GM12878 (cell line): Measurements from ENCODE around the gene RBPMS2. TPM values are rescaled to one million over a fixed set of nuclear protein-coding genes. Genes with fewer than 3 reads are reported as not detected.
A peak's percentile ranks its signal among the peaks of the same experiment; 100 is the strongest.

Experiments used
- CBX3 ChIP-seq: fragments of 200-600 bp; sonication (generic); IDR thresholded peaks from 2 replicates; pipeline ENCODE4 v1.6.1; 2016; ENCODE audit warnings: low read depth, borderline replicate concordance
- E2F8 ChIP-seq: fragments of 450-650 bp; IDR thresholded peaks from 2 replicates; pipeline ENCODE4 v1.6.1; 2018; ENCODE audit warnings: mild to moderate bottlenecking, low read depth, moderate library complexity; ENCODE audit not compliant: partially characterized antibody
- ESRRA ChIP-seq: IDR thresholded peaks from 2 replicates; pipeline ENCODE4 v1.6.1; 2012; ENCODE audit warnings: mild to moderate bottlenecking, low read length, improper control_type of control experiment
- MTA2 ChIP-seq: fragments of 450-650 bp; IDR thresholded peaks from 2 replicates; pipeline ENCODE4 v1.6.1; 2016; ENCODE audit warnings: low read depth, mild to moderate bottlenecking, moderate library complexity
- PBX3 ChIP-seq: IDR thresholded peaks from 2 replicates; pipeline ENCODE4 v1.6.1; 2011; ENCODE audit warnings: mild to moderate bottlenecking, low read depth, low read length, moderate library complexity; ENCODE audit not compliant: insufficient replicate concordance
- PRDM15 ChIP-seq: fragments of 450-650 bp; formaldehyde crosslinking; IDR thresholded peaks from 2 replicates; pipeline ENCODE4 v1.4.0; 2020; ENCODE audit warnings: mild to moderate bottlenecking, moderate library complexity
- RELA ChIP-seq: fragments of 450-650 bp; IDR thresholded peaks from 2 replicates; pipeline ENCODE4 v1.8.0; 2014; ENCODE audit warnings: borderline replicate concordance; ENCODE audit not compliant: partially characterized antibody
- RELB ChIP-seq: fragments of 450-650 bp; IDR thresholded peaks from 2 replicates; pipeline ENCODE4 v1.6.1; 2017; ENCODE audit warnings: low read depth, mild to moderate bottlenecking, moderate library complexity
- RUNX3 ChIP-seq: IDR thresholded peaks from 2 replicates; pipeline ENCODE4 v1.6.1; 2012; ENCODE audit warnings: low read length, inconsistent platforms
- SIX5 ChIP-seq: IDR thresholded peaks from 2 replicates; pipeline ENCODE4 v1.6.1; 2011; ENCODE audit warnings: mild to moderate bottlenecking, low read depth, low read length, moderate library complexity; ENCODE audit not compliant: severe bottlenecking
- YY1 ChIP-seq: IDR thresholded peaks from 2 replicates; pipeline ENCODE4 v1.6.1; 2011; ENCODE audit warnings: low read depth, mild to moderate bottlenecking, low read length
- ZBTB4 ChIP-seq: fragments of 450-650 bp; formaldehyde crosslinking; IDR thresholded peaks from 2 replicates; pipeline ENCODE4 v1.4.0; 2022; ENCODE audit warnings: mild to moderate bottlenecking, moderate library complexity
- polyA plus RNA-seq, 11 experiments: library from polyadenylated mRNA; depleted of rRNA in 4 of 11; unstranded in 6 of 11; stranded (reverse) in 5 of 11; fragments of >200 nt; fragmentation: Nextera tagmentation in 4 of 11; fragmentation: Illumina TruSeq in 1 of 11; extraction: Ambion mirVana in 4 of 11; extraction: Trizol in 1 of 11; gene quantifications; 1 replicate in 1 of 11; 2 replicates in 10 of 11; pipeline versions ENCODE4 v1.2.1 to v1.2.3, GENCODE V29; 2011 to 2016; ENCODE audit warnings: inconsistent platforms in 2 of 11, missing spikeins in 2 of 11, low read depth in 1 of 11
- total RNA-seq, 4 experiments: library from RNA; depleted of rRNA in 3 of 4; stranded (reverse); fragments of >200 nt in 3 of 4; fragmentation: Illumina TruSeq in 1 of 4; extraction: Trizol in 1 of 4; gene quantifications; 2 replicates each; pipeline versions ENCODE4 v1.2.1 to v1.2.3, GENCODE V29; 2013 to 2021

Gene RBPMS2
- total and polyA plus RNA-seq, 10 of the 15 experiments (the other 5 are each of a cell fraction or from before 2014, with no cell fraction given) = 0.06 to 0.31 (median 0.19) TPM; not detected in 3

GRCh38 chr15:64754663-64755426 is 20.5 kb downstream of the RBPMS2 start (continued):
- TF ChIP-seq ZBTB4 (CRISPR knock-in tag) (no peak), E2F8 (no peak), PRDM15 (CRISPR knock-in tag) (no peak), PBX3 (no peak), RELB (no peak; the same call in 1 of the 2 replicates), RUNX3 (peak; percentile 21; the same call in 1 of the 2 replicates), SIX5 (no peak), ESRRA (no peak), MTA2 (peak; percentile 38; the same call in 1 of the 2 replicates), RELA (no peak), CBX3 (no peak), YY1 (0 out of 2 replicates have a peak, but pooled peaks have one; percentile 17)
